Urinary bladder (tissue), 4 donors: Measurements from ENCODE around the gene ELAVL2. TPM values are rescaled to one million over a fixed set of nuclear protein-coding genes. Genes with fewer than 3 reads are reported as not detected.
A peak's percentile ranks its signal among the peaks of the same experiment; 100 is the strongest.

Source experiments
- DNase-seq: peaks from one replicate; pipeline ENCODE4 v3.0.0-alpha.2; 2015; ENCODE audit errors: extremely low spot score
- H3K27ac ChIP-seq: one replicate; pipeline ENCODE4 v1.5.1; 2013; ENCODE audit warnings: low read depth, mild to moderate bottlenecking, moderate library complexity
- H3K36me3 ChIP-seq: one replicate; pipeline ENCODE4 v1.6.1; 2013; ENCODE audit warnings: mild to moderate bottlenecking, moderate library complexity; ENCODE audit not compliant: insufficient read depth
- H3K4me1 ChIP-seq: one replicate; pipeline ENCODE4 v1.6.1; 2013; ENCODE audit warnings: mild to moderate bottlenecking, moderate library complexity; ENCODE audit not compliant: insufficient read depth
- H3K4me3 ChIP-seq: one replicate; pipeline ENCODE4 v1.5.1; 2013; ENCODE audit warnings: low read depth, low read length
- WGBS: extraction: QIAGEN DNeasy Blood & Tissue Kit; methylation state at CpG from one replicate; pipeline ENCODE4 v1.1.7; 2013; 5-methylcytosine and 5-hydroxymethylcytosine counted together
- polyA plus RNA-seq: library from polyadenylated mRNA; stranded (reverse); fragments of 200-250 nt; gene quantifications from one replicate; pipeline ENCODE4 v1.2.3, GENCODE V29; 2013
- total RNA-seq: library from RNA; depleted of rRNA; stranded (reverse); fragments of >200 nt; gene quantifications from one replicate; pipeline ENCODE4 v1.2.3, GENCODE V29; 2014
- donor health status: healthy with polysubstance abuse.
- donor health status: healthy.

Gene ELAVL2
- 14.8 TPM for total RNA-seq
- 0.54 TPM for polyA plus RNA-seq

GRCh38 chr9:23826120-23826629 lies at the start of gene ELAVL2:
TSS of gene ELAVL2 (minus strand) at chr9:23826240. CDS start at chr9:23762234, 64,006 bp downstream.
- Histone ChIP-seq H3K4me3 (peak within 1 kb of the TSS; percentile 17), H3K27ac (no peak within 1 kb of the TSS), H3K4me1 (no peaks in the 10 kb centered on the region), H3K36me3 (no peaks in the 10 kb centered on the region)
- WGBS: under 1% methylated on average over 30 of the region's 30 CpGs
- DNase-seq: peak; percentile 90

GRCh38 chr9:23858234-23858633 lies 32.2 kb upstream of the ELAVL2 start:
- no peaks in the 10 kb centered on the region for H3K36me3 ChIP-seq
- no peak overlapping the region for H3K4me3 ChIP-seq
- WGBS: 72% methylated on average over 3 of the region's 3 CpGs
- no peak for DNase-seq
- no peaks in the 10 kb centered on the region for H3K4me1 ChIP-seq
- H3K27ac ChIP-seq: no peak overlapping the region

- no peaks in the 10 kb centered on the region for H3K36me3 ChIP-seq
- 76% methylated on average over 5 of the region's 5 CpGs for WGBS
- H3K4me1 ChIP-seq: peaks cover 3% of the 10 kb centered on the region
- no peak overlapping the region for H3K27ac ChIP-seq
- no peak overlapping the region for H3K4me3 ChIP-seq
- DNase-seq: no peak
Observed at GRCh38 chr9:23855873-23856604, 30.0 kb upstream of the ELAVL2 start.

GRCh38 chr9:23850690-23851629 lies 24.9 kb upstream of the ELAVL2 start:
- DNase-seq: peak; percentile 23
- H3K27ac ChIP-seq: no peak overlapping the region
- peak overlapping the region; percentile 36 for H3K4me3 ChIP-seq
- WGBS: under 1% methylated on average over 62 of the region's 62 CpGs
- peaks cover 3% of the 10 kb centered on the region for H3K4me1 ChIP-seq
- no peaks in the 10 kb centered on the region for H3K36me3 ChIP-seq

- Histone ChIP-seq H3K36me3 (no peaks in the 10 kb centered on the region), H3K27ac (no peak overlapping the region), H3K4me1 (peaks cover 3% of the 10 kb centered on the region), H3K4me3 (no peak overlapping the region)
- under 1% methylated on average over 17 of the region's 17 CpGs for WGBS
- DNase-seq: no peak
Observed at GRCh38 chr9:23850242-23850689, 24.2 kb upstream of the ELAVL2 start.

- no peak for DNase-seq
- H3K4me1 ChIP-seq: peaks cover 3% of the 10 kb centered on the region
- no peak overlapping the region for H3K4me3 ChIP-seq
- H3K27ac ChIP-seq: no peak overlapping the region
- WGBS: 7% methylated on average over 11 of the region's 11 CpGs
- H3K36me3 ChIP-seq: no peaks in the 10 kb centered on the region
Observed at GRCh38 chr9:23849379-23850035, 23.5 kb upstream of the ELAVL2 start.

GRCh38 chr9:23842565-23843129 lies 16.6 kb upstream of the ELAVL2 start:
- 90% methylated on average over 1 of the region's 1 CpG for WGBS
- Histone ChIP-seq H3K4me1 (no peaks in the 10 kb centered on the region), H3K27ac (no peak overlapping the region), H3K36me3 (no peaks in the 10 kb centered on the region), H3K4me3 (no peak overlapping the region)
- no peak for DNase-seq

- WGBS: 69% methylated on average over 2 of the region's 2 CpGs
- Histone ChIP-seq H3K4me1 (no peaks in the 10 kb centered on the region), H3K27ac (no peak overlapping the region), H3K36me3 (no peaks in the 10 kb centered on the region), H3K4me3 (no peak overlapping the region)
- no peak for DNase-seq
Observed at GRCh38 chr9:23841304-23841703, 15.3 kb upstream of the ELAVL2 start.

GRCh38 chr9:23837038-23837437 lies 11.0 kb upstream of the ELAVL2 start:
- no peaks in the 10 kb centered on the region for H3K4me1 ChIP-seq
- H3K4me3 ChIP-seq: no peak overlapping the region
- no peak overlapping the region for H3K27ac ChIP-seq
- 46% methylated on average over 5 of the region's 5 CpGs for WGBS
- no peak for DNase-seq
- H3K36me3 ChIP-seq: no peaks in the 10 kb centered on the region

GRCh38 chr9:23830929-23831730 lies 5.1 kb upstream of the ELAVL2 start:
- Histone ChIP-seq H3K4me1 (no peaks in the 10 kb centered on the region), H3K27ac (no peak overlapping the region), H3K36me3 (no peaks in the 10 kb centered on the region), H3K4me3 (no peak overlapping the region)
- WGBS: 2% methylated on average over 28 of the region's 28 CpGs
- no peak for DNase-seq

GRCh38 chr9:23830476-23830805 lies 4.4 kb upstream of the ELAVL2 start:
- no peak overlapping the region for H3K4me3 ChIP-seq
- 13% methylated on average over 5 of the region's 5 CpGs for WGBS
- no peak overlapping the region for H3K27ac ChIP-seq
- no peaks in the 10 kb centered on the region for H3K36me3 ChIP-seq
- H3K4me1 ChIP-seq: no peaks in the 10 kb centered on the region
- no peak for DNase-seq

GRCh38 chr9:23829580-23830475 lies 3.8 kb upstream of the ELAVL2 start:
- H3K4me3 ChIP-seq: no peak overlapping the region
- H3K36me3 ChIP-seq: no peaks in the 10 kb centered on the region
- 2% methylated on average over 22 of the region's 22 CpGs for WGBS
- H3K4me1 ChIP-seq: no peaks in the 10 kb centered on the region
- H3K27ac ChIP-seq: no peak overlapping the region
- no peak for DNase-seq
